ENCODE data around the gene KAZALD1.

KAZALD1 gene

DNA sequence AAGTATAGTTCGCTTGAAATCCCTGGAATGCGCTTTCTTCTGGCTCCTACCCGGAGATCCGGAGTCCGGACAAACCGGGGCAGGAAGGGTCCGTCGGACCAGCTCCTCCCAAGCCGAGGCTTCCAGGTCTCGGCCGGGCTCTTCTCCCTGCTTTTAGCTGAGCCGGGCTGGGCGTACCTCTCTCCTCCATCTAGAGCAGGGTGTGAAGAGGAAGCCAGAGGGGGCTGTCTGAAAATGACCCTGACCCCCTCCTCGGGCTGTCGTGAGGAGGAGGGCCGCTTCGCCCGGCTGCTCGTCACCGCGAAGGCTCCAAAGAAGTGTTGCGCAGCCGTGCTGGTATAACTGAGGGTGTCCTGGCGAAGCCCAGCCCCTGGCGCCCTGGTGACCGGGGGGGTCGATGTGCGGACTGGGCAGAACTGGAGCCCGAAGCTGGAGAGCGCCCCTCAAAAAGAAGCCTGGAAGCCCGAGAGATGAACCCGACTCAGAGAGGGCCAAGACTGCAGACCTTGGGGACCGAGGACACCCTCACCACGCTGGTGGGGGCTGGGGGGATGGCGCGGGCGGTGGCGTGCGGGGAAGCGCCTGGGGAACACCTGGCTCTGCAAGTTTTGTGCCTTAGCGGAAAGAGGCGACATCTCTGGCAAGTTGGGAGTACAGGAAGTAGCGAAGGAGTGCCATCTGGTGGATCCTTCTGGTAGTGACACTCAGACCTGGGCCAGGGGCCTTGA is 5.7 kb downstream of the KAZALD1 start:
- DNase-seq = peak; percentile 87

- no peak for DNase-seq
Measured at GRCh38 chr10:101069441-101069840, 7.7 kb downstream of the KAZALD1 start.

- DNase-seq = no peak
Measured at GRCh38 chr10:101070098-101070497, 8.3 kb downstream of the KAZALD1 start.

GRCh38 chr10:101071267-101071884 is 9.6 kb downstream of the KAZALD1 start:
- no peak for DNase-seq

DNA sequence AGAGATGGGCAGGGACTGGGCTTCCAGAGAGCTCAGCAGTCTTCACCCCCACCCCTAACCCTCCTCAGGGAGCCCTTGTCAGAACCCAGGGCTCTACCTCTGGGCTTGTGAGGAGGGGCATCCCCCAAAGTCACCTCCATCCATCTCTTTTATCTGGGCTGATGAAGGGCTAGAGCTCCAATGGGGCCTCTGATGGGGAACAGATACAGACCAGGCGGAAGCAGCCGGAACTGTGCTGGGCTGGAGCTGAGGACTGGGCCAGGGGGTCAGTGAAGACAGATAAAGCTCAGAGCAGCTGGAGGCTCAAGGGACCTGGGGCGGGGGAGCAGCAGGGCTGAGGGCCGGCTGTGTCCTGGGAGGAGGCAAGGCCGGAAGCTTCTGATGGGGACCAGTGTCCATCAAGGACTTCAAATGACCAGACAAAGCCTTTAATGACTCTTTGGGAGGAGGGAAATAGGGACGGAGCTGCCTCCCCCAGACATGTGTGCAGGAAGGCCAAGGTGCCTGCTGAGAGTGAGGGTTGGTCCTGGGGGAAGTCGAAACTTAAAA is 10.2 kb downstream of the KAZALD1 start:
- no peak for DNase-seq

DNA sequence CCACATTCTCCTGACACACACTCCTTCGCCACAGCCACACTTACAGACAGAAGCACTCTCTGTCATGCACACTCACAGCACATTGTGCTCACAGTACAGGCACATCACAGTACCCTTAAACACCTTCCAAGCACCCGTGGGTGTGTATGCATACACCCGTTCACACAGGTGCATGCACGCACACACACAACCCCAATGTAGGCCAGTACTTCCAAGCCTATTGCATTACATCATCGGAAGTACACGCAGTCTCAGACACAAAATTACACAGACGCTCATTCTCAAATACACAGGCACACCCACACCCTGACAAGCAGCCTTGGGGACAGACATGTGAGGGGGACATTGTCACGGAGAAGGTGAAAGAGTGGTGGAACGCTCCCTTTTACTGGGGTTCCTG is 11.1 kb downstream of the KAZALD1 start:
- DNase-seq = no peak

DNA sequence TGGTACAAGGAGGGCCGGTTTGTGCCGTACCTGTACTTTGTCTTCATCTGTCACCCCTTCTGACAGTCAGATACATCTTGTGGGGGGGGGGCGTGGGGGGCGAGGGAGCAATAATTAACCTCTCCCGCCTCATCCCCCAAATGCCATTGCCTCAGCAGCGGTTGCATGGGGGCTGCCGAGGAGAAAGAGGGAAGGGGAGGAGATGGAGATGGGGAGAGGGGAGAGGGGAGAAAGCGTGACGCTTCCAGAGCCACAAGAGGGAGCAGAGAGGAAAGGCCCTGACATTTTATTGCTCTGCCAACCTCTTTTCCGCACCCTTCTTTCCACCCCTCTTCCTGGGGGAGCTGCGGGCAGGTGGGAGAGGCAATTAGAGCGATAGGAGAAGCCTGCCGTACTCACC is 11.8 kb downstream of the KAZALD1 start:
- DNase-seq = no peak

DNA sequence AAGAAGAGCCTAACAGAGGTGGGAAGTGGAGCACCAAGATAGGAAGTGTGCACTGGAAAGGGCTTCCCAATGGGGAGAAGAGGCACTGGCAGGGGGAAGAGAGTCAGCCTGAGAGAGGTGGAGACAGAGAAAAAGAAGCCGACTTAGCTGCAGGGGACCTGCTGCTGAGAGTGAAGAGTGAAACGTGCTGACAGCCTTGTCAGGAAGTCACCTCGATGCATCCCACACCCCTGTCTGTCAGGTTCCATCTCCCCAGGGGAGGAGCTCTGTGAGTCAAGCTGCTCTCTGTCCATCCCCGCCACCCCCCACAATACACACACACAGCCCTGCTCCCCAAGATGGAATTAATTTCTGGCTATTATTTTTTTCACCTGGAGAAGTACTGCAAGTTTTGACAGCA is 14.0 kb downstream of the KAZALD1 start:
- DNase-seq = no peak

- no peak for DNase-seq
Measured at GRCh38 chr10:101076630-101077029, 14.8 kb downstream of the KAZALD1 start.

DNA sequence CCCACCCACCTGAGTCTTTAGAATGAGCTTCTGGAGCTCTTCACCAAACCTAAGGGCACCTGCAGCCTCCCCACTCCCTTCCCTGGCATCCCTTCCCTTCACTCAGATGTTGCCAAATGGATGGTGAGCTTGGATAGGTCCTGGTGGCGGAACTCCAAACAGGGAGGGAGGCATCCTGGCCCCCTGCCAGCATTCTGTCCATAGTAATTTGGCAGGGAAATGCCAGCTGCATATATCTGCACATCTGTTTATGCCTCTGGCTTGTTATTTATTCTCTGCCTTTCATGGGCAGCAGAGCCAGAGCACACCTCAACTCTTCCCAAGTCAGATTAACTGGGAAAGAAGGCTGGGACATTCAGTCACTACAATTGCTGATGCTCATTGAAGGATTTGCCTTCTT is 18.1 kb downstream of the KAZALD1 start:
- no peak for DNase-seq

- no peak for DNase-seq
Measured at GRCh38 chr10:101080933-101081931, 19.4 kb downstream of the KAZALD1 start.

GRCh38 chr10:101085846-101086245 is 24.1 kb downstream of the KAZALD1 start:
- no peak for DNase-seq

DNA sequence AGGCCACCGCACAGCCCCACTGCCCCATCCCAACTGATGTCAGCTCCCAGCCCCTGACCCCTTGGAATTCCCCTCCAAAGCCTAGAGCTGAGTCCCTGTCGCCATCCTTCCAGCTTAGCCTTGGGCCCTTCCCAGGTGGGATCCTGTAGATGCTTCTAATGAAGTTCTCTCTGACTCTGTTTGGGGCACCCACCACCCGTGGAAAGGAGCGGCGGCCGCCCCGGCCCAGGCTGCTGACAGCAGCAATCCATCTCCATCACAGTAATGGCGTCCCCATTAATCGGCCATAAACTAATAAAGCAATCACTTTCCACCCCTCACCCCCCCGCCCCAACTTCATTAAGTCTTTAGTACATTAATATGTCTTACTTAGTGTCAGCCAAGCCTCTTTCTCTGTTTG is 25.6 kb downstream of the KAZALD1 start:
- DNase-seq = no peak

GRCh38 chr10:101087965-101088364 is 26.2 kb downstream of the KAZALD1 start:
- no peak for DNase-seq

- no peak for DNase-seq
Measured at GRCh38 chr10:101089520-101090299, 27.9 kb downstream of the KAZALD1 start.

- no peak for DNase-seq
Measured at GRCh38 chr10:101090597-101090996, 28.8 kb downstream of the KAZALD1 start.

- DNase-seq = no peak
Measured at GRCh38 chr10:101091546-101092290, 29.9 kb downstream of the KAZALD1 start.

GRCh38 chr10:101092881-101093354 is 31.1 kb downstream of the KAZALD1 start:
- DNase-seq = no peak

DNA sequence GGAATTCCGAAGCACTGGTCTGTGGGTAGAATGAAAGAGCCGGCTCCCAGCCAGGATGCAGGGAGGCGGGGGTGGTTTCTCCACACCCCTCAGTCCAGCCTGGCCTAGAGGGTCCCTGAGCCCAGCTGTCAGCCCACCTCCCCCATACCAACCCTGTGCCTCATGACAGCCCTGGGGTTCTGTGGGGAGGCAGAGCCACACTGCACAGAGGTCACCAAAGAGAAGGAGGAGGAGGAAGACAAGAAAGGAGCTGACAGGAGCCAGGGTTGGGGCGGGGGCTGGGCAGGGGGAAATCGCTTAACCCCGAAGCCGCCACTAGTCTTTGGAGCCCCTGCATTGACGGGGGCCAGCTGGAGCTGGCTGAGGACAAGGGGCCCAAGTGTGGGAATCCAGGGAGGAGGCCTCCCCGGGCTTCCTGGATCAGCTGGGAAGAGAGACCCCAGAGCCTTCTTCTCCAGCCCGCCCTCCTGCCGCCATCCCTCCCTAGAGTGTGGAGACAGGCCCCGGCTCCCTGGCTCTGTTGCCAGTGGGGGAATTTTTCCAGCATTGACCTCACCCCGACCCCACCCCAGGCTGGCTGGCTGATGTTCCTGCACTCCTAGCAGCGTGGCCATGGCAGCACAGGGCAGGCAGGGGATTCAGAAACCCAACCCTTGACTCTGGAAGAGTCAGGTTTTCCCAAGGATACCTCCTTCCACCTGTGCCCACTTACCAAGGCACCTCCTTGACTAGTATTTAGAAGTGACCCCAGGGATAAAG is 32.5 kb downstream of the KAZALD1 start:
- no peak for DNase-seq

- DNase-seq = no peak
Measured at GRCh38 chr10:101095004-101095403, 33.2 kb downstream of the KAZALD1 start.
